Stimulated activated CD4-positive, alpha-beta T cell treated with anti-CD3 and anti-CD28 coated beads, Interleukin-1b, Interleukin-23, amount 100 ng/mL, for 24 hours (primary cell): Measurements from ENCODE around the gene UGT1A3.

Experiments used
- DNase-seq, 4 experiments: peaks; one replicate each; pipeline ENCODE4 v3.0.0-alpha.2; 2020; ENCODE audit warnings: low read depth in 4 of 4, low spot score in 1 of 4

Gene UGT1A3

DNA sequence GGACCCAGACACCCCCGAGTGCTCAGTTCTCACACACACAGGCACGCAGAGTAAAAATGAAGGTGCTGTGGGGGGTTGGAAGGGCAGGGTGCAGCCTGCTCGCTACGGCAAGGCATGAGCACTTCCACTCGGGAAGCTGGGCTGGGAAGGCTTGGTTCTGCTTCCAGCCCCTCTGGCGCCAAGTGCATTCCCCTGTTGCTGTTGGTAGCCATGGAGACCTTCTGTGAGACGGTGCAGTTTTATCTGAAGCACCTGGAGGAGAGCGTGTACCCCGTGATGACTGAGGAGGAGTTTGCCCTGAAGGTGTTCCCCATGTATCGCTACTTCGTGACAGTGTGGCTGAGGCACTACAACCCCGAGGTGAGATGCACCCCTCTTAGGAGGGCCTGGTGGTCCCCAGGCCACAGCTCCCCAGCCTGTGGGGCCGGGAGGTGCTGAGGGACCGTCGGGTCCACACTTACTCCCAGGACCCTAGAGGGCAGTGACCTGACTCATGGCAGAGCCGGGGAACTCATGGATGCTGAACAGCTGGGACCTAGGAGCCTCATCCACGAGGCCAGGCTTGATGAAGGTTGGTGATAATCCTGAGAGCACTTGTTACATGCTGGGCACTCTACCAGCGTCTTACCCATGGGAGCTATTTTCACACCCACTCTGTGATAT lies 64.8 kb downstream of the UGT1A3 start:
- DNase-seq: no peak

DNA sequence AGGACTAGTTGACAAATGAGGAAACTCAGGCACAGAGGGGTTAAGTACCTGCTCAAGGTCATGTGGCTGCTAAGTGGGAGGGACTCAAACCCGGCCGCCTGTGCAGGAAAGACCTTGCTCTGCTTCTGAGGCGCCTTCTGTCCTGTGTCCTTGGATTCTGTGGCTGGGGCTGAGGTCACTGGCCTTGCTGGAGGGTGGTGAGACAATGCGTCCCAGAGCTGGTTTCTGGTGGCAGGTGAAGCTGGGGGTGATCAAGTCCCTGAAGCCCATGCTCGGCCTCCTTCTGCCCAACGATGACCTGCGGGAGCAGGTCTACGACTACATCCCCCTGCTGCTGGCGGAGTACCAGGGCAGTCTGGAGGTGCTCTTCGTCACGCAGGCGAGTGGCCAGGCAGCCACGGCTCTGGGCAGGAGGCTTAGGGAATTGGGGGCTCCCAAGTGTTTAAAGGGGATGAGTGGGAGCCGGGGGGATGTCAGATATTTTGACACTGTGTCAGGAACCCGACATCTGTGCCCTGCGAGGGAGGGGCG lies 65.4 kb downstream of the UGT1A3 start:
- no peak for DNase-seq

DNA sequence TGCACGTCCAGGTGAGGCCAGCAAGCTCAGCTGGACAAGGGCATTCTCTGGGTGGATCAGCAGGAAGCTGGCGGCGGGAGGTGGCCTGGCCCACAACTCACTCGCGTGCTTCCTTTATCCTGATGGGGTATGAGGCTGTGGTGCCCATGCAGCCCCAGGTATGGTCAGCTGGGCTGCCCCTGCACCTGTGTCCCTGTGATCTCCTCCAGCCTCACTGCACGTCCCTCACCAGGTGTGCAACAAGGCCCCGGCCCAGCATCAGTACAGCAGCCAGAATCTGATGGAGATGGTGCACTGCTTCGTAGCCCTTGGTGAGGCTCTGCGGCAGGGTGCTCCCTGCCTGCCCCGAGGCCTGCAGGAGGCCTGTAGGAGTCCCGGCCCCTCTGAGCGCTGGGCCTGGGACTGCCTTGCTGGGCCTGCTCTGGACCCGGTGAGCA lies 66.9 kb downstream of the UGT1A3 start:
- no peak for DNase-seq

DNA sequence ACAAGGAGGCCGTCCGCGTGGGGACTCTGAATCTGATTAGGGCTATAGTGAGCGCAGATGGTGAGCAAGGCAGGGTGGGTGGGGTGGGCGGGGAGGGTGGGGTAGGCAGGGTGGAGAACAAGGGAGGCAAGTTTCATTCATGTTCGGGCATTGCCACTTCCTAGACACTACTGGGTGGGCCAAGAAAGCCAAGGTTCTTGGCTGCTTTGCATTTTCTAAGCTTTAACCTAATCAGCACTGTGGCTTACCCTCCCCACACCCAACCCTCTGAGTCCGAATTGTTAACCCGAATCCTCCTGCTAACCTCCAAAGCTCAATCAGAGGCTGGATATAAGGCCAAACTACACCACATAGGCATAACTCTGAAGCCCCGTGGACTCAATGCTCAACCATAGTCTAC lies 67.4 kb downstream of the UGT1A3 start:
- DNase-seq: no peak

DNA sequence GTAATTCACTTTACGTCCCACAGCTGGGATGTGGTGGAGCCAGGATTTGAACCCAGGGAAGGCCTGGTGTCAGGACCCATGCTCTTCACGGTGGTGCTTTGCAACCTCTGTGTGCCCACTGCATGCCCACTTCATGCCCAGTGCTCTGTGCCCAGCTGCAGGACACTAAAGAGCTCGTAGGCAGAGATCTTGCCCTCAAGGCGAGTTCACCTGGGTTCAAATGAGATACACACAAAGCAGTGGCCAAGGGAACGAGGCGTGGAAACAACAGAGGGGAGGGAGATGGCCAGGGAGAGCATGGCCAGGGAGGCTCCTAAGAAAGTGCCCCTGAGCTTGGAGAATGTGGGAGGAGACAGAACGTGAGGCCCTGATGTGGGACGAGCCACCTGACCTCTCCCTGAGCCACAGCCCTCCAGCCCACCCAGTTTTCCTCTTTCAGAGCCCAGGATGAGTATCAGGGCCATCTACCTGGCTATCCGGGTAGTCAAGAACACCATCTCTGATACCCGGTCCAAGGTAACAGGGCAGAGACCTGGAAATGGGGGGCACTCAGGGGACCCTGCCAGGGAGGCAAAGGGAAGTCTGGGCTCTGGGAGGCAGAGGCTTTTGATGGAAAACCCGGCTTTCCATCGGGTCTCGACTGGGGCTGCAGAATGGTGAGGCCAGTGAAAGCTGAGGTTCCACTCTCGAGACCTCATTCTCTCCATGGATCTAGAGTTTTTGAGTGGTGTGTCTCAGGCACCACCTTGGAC lies 69.7 kb downstream of the UGT1A3 start:
- DNase-seq: no peak

DNA sequence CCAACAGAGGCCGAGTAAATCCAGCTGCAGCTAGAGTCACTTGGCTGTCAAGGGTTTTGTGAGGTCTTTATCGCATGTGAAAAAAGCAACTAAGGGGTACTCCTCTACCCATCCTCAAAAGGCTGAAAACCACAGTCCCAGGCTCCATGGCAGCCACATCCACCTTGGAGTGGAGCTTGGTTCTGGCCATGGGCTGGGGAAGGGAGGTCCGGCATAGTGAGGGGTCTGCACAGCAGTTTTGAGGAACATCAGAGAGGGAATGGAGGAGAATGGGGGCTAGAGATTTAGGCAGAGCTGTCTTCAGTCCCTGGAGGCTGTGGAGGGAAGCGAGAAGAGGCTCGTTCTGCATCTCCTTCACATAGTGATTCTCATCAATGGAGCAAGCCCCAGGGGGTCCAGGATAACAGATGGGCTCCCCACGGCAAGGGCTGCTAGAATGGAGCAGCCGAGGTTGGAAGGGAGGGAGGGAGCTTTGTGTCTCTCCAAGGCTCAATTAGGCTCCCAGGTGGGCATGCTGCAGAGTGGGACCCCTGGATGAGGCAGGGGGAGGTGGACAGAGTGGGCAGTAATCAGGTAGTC lies 70.3 kb downstream of the UGT1A3 start:
- no peak for DNase-seq

DNA sequence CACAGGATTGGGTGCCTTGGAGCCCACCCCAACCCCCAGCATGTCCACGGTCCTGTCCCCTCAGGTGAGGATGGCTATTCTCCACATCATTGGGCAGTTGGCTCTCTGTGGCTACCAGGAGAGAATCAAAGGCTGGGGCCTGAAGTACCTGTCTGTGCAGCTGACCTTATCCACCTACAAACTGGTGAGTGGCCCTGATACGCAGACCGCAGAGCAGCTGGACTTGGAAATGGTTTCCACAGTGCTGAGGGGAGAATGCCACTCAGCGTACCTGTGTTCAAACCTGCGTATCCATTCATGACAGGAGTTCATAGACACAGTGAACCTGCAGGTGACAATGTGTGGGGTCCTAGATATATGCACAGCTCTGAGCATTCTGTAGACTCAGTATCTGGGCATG lies 70.9 kb downstream of the UGT1A3 start:
- DNase-seq: no peak

DNA sequence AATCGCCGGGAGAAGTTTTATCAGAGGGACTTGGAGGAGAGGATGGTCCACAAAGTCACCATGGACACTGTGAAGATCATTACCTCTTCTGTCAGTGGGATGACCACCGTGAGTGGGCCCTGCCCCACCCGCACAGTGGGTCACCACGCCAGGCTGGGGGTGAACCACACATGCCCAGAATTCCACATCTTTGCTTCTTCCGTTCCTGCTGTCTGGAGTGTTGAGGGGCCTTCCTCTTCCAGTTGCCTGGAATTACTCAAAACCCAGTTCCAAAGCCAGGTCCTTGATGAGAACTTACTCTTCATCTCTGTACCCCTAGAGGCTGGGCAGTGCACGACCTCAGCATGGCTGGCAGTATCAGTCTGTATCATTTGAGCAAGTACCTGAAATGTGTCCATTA lies 71.4 kb downstream of the UGT1A3 start:
- no peak for DNase-seq

DNA sequence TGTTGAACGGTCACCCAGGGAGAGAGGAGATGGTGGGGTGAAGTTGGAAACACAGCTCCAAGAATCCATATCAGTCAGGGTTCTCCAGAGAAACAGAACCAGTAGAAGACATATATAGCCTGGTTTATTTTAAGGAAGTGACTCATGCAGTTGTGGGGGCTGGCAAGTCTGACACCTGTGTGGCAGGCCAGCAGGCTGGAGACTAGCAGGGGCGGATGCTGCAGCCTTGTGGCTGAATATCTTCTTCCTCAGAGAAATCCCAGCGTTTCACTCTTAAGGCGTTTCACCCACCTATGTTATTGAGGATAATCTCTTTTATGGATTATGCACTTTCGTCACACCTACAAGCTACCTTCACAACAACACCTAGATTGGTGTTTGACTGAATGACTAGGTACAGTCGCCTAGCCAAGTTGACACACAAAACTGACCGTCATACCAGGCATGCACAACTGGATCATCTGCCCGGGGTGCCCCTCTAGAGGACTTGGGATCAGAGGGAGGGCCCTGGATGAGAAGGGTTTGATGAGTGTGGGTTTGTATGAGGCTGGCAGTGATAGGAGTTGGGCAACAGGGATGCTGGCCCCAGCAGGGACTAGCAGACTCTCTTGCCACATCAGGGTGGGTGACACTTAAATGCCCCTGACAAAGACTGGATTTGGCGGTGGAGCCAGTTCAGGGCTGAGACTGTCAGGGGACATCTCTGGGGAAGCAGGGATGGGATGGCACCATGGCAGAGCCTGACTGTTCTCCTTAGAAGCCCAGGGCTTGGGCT lies 72.7 kb downstream of the UGT1A3 start:
- no peak for DNase-seq

DNA sequence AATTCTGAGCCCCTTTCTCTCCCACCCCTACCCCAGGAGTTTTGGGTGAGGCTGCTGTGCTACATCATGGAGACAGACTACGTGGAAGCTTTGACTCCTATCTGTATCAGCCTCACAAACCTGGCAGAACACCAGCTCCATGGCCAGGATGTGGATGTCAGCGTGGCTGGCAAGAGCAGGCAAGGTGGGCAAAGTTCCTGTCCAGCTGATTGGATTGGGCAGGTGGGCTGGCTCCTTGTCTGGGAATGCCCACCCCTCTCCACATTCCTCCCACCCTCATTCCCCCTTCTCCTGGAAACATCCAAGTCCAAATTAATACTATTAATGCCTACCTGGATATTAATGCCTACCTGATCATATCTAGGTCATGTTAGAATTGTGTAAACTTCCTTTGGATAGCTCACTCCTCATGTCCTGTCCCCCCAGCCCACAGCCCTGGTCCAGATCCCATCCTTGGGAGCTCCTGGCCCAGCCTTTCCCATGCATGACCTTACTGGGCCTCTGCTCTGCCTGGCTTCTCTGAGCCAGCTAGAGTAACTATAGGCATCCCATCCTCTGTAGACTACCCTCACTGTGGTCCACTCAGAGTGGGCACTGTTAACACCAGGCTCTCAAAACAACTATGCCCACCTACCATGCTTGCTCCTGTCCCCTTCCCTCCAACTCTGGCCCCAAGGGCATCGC lies 73.4 kb downstream of the UGT1A3 start:
- DNase-seq: no peak

DNA sequence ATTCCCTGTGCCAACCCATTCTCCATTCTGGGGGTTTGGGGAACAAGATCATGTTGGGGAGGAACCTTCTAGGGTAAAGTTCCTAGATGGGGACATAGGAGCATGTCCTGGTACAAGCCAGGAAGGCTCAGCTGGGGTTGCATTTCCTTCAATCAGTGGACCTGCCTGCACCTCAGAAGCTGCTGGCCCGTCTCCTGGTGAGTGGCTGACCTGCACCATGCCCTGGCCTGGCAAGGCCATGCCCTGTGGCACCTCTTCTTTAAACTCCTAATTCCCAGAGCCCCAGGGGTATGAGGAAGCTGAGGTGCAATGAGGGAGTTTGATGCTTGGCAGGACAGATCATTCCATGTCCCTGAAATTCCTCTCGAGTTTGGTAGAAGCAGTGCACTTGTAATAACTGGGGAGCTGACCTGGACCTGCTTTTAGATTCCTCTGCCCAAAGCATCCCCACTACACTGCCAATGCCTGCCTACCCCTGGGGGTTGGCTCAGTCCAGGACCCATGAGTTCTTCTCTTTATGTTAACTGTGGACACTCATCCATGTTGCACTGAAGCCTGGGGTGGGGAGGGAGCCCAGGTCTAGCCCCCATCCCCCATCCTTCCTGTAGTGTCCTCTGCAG lies 74.6 kb downstream of the UGT1A3 start:
- DNase-seq: no peak

DNA sequence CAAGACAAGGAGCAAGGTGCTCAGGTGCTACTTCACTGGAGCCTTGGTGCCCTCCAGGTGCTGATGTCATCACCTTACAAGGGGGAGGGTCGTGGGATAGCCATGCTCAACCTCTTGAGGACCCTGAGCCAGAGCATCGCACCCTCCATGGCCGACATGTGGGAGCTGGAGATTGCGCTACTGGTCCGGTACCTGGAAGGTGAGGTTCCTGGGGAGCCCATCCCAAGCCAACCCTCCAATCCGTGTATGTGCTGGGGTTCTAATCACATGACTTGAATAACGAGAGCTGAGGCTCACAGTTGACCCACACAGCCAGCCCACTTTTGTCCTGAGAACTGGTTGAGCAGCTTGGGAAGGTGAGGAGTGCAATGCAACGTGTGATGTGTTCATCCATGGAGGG lies 75.2 kb downstream of the UGT1A3 start:
- no peak for DNase-seq

DNA sequence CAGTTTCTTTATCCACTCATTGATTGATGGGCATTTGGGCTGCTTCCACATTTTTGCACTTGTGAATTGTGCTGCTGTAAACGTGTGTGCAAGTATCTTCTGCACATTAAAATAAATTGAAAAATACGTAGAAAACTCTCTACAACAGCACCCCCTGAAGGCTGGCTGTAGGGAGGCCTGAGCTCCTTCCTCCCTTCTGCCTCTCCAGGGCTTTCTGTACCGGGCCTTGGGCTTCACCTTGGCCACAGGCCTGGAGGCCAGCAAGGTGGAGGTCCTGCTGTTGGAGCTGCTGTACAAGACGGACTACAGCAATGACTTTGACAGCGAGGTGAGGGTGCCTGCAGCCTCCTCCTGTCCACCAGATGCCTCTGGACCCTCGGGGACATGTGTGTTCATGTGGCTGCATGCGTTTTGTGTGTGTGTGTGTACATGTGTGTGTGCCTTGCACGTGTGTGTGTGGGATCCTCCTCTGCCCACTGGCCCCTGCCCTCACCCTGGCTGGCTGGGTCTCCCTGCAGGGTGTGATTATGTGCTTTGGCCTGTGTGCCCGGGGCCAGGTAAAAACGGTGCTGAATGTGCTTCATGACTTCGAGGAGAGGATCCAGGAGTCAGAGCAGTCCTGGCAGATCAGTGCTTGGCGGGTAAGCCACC lies 78.5 kb downstream of the UGT1A3 start:
- no peak for DNase-seq

DNA sequence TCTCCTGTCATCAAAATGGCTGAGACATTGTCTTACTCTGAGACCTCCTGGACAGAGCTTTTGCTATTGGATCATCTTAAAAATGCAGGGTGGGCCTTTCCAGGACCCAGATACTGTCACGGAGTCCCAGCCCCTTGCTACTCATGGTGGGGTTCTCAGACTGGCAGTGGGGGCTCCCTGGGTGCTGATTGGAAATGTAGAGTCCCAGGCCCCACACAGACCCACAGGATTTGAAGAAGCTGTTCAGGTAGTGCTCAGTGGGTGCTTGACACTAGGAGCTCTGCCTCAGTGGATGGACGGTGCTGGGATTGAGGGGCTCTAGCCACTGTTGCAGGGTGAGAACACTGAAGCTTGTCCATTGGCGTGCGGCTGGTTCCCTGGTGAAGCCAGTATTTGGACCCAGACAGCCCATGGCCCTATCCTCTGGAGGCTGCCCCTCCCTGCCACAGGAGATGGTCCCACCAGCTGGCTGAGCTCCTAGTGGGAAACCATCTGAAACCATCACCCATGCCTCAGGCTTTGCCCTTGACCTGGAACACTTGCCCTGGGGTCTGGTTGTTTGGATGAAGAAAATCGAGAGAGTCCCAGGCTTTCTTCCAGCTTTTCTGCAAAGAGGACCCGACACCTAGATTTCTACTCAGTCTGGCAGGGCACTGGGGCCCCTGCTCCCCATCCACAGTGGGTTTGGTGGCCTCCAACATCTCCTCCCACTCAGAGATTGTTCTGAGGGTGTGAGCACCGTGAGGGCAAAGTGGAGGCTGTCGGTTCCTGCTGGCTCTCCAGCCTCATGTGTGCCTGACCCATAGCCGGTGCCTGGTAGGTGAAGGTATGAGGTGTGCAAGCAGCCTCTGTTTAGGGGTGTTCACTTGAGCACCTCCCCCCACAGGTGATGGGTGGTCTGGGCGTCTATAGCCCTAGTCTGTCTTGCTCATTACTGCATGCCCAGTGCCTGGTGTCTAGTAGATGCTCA lies 79.4 kb downstream of the UGT1A3 start:
- DNase-seq: no peak

DNA sequence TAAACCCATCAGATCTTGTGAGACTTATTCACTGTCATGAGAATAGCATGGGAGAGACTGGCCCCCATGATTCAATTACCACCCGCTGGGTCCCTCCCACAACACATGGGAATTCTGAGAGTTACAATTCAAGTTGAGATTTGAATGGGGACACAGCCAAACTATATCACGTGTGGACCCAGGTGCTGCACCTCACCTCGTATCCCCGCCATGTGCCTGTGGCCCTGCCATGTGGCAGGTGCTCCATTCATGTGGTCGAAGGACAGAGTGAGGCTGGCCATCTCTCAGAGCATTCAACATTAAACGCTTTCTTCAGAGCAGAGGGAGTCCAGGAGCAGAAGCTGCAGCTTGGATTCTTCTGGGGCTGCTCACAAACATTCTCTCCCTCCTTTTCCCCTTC lies 81.5 kb downstream of the UGT1A3 start:
- DNase-seq: no peak

DNA sequence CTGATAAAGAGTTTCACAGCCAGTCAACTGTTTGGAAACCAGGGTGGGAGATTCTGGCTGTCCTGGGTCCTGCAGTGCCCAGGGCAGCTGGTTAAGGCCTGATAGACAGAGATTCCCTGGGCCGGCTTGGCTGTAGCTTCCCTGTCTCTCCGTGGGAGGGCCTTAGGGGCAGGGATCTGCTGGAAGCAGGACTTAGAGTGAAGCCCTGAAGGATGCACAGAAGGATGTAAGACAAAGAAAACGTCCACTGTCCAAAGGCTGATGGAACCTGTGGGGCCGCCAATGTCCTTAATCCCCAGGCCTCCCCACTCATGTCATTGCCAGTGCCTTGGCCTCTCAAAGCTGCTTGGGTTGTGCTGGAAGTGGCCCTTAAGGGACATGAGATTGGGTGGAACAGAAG lies 82.2 kb downstream of the UGT1A3 start:
- DNase-seq: no peak

DNA sequence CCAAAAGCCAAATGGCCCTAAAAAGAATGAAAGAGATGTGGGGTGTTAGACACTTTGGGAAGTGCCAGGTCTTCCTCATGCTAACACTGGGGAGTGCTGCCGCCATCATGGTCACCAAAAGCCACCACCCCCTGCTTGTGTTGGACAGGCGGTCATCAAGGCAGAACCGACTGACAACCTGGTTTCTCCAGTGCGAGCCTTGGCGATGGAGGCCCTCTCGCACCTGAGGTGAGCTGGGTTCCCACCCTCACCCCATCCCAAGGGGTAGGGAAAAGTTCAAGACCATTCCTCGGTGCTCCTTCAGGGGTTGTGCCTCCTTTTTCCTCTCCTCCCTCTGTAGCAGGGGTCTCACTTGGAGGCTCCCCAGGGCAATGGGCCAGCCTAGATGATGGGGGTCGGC lies 82.9 kb downstream of the UGT1A3 start:
- no peak for DNase-seq

DNA sequence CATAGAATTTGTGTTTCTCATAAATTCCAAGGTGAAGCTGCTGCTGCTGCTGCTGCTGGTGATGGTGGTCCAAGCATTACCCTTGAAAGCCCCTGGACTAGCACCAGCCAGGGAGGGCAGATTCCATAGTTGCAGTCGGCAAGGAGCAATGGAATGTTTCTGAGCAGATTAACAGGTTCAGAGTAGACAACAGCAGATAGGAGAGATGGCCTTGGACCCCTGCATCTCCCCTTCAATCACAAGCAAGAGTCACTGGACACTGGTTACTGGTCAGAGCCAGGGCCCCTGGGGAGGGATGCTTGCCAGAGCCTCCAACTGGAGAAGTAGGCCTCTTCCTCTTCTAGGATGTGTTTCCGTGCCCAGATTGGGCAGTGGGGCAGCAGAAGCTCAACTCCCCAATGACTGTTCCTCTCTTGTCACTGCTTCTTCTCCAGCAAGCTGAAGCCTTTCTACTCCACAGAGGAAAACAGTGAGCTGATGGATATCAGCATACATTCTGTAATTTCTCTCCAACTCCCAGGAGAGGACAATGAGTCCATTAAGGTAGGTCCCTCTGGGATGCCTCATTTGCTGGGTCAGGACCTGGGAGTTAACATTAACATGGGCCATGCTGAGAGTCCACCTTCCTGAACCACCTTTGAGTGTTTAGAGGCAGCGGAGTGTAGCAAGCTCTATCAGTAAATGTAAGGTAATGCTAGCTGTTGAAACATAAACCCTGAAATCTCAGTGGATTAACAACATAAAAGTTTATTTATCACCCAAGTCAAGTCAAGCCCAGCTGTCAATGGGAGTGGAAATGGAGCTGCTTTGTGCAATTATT lies 84.6 kb downstream of the UGT1A3 start:
- DNase-seq: no peak
